Measurements from ENCODE around the gene KCNJ2.

DNA sequence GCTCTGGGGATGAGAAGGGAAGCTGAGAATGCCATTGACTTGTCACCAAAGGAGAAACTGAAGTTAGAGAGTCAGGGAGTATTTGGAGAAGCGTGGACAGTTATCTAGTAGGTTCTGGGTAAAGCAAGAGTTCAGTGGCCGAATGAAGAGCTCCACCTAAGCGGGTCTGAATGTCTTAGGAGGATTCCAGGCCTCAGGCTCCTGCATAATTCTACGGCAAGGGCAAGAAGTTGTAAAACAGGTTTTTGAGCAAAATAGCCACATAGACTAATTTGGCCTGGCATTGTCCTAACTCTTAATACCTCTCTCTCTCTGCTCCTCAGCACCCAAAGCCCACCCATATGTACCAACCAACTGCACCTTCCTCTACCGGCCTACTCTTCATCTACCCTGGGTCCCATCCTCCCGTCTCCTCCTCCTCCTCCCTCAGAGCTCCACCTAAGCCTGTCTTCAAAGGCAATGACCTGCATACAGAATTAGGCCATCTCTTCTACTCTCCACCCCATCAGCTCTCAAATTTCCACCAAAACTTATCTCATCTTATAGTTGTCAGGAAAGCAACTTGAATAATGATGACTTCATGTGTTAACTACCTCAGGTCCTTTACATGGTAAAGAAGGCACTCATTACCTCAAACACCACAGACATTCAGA is 42.0 kb upstream of the KCNJ2 start:
- TF ChIP-seq, protein P1, sequence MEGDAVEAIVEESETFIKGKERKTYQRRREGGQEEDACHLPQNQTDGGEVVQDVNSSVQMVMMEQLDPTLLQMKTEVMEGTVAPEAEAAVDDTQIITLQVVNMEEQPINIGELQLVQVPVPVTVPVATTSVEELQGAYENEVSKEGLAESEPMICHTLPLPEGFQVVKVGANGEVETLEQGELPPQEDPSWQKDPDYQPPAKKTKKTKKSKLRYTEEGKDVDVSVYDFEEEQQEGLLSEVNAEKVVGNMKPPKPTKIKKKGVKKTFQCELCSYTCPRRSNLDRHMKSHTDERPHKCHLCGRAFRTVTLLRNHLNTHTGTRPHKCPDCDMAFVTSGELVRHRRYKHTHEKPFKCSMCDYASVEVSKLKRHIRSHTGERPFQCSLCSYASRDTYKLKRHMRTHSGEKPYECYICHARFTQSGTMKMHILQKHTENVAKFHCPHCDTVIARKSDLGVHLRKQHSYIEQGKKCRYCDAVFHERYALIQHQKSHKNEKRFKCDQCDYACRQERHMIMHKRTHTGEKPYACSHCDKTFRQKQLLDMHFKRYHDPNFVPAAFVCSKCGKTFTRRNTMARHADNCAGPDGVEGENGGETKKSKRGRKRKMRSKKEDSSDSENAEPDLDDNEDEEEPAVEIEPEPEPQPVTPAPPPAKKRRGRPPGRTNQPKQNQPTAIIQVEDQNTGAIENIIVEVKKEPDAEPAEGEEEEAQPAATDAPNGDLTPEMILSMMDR (IDR thresholded peaks at IDR 0.05; ENCODE audit: insufficient read depth, low read length, poor library complexity, severe bottlenecking): no peak
- no peak for TF ChIP-seq EZH2phosphoT487 (conservative IDR thresholded peaks at IDR 0.05; ENCODE audit: low read length)

All from SU-DHL-6 (cell line).